Liver (tissue), 9 donors: ENCODE data around the gene FGF3. TPM values are rescaled to one million over a fixed set of nuclear protein-coding genes. Genes with fewer than 3 reads are reported as not detected.

Experiments used
- DNase-seq: peaks from one replicate; pipeline ENCODE4 v3.0.0-alpha.2; 2017; ENCODE audit warnings: low spot score
- H3K27ac ChIP-seq, 2 donors: one replicate each; pipeline ENCODE4 v1.7.0; 2013; ENCODE audit warnings: inconsistent platforms in 2 of 2, low read length in 2 of 2, control low read depth in 1 of 2, low read depth in 1 of 2, mild to moderate bottlenecking in 1 of 2
- H3K27me3 ChIP-seq, 4 donors: one replicate each; pipeline versions ENCODE4 v1.6.1 to v1.7.0; 2013; ENCODE audit warnings: low read length in 3 of 4, inconsistent platforms in 1 of 4, mild to moderate bottlenecking in 1 of 4, moderate library complexity in 1 of 4; ENCODE audit not compliant: control insufficient read depth in 4 of 4, insufficient read depth in 4 of 4
- H3K36me3 ChIP-seq, 4 donors: one replicate each; pipeline versions ENCODE4 v1.6.1 to v1.7.0; 2013; ENCODE audit warnings: low read length in 3 of 4, mild to moderate bottlenecking in 3 of 4, low read depth in 1 of 4, moderate library complexity in 1 of 4; ENCODE audit not compliant: control insufficient read depth in 4 of 4, insufficient read depth in 3 of 4
- H3K4me1 ChIP-seq, 4 donors: one replicate each; pipeline versions ENCODE4 v1.6.1 to v1.7.0; 2013; ENCODE audit warnings: low read length in 3 of 4, mild to moderate bottlenecking in 3 of 4, moderate library complexity in 1 of 4; ENCODE audit not compliant: control insufficient read depth in 4 of 4, insufficient read depth in 4 of 4
- H3K4me3 ChIP-seq, 3 donors: one replicate each; pipeline versions ENCODE4 v1.6.1 to v1.7.0; 2013; ENCODE audit warnings: low read length in 3 of 3, control low read depth in 1 of 3, low read depth in 1 of 3, mild to moderate bottlenecking in 1 of 3
- H3K9ac ChIP-seq, 2 donors: one replicate each; pipeline ENCODE4 v1.7.0; 2013; ENCODE audit warnings: low read length in 2 of 2, mild to moderate bottlenecking in 2 of 2, moderate library complexity in 2 of 2, control low read depth in 1 of 2, low read depth in 1 of 2
- H3K9me3 ChIP-seq, 4 donors: one replicate each; pipeline versions ENCODE4 v1.6.1 to v1.7.0; 2013; ENCODE audit warnings: low read length in 3 of 4; ENCODE audit not compliant: control insufficient read depth in 4 of 4
- EGR1 ChIP-seq, 2 donors: IDR thresholded peaks; 2 replicates each; pipeline ENCODE4 v1.6.1; 2016 to 2018; ENCODE audit warnings: antibody characterized with exemption in 2 of 2, low read depth in 2 of 2
- FOXA1 ChIP-seq: IDR thresholded peaks from 2 replicates; pipeline ENCODE4 v1.6.1; 2016; ENCODE audit warnings: antibody characterized with exemption
- FOXA2 ChIP-seq: IDR thresholded peaks from 2 replicates; pipeline ENCODE4 v1.6.1; 2016; ENCODE audit warnings: antibody characterized with exemption
- HNF4A ChIP-seq, 2 donors: conservative IDR thresholded peaks; 2 replicates each; pipeline ENCODE4 v1.6.1; 2016; ENCODE audit warnings: antibody characterized with exemption in 2 of 2, mild to moderate bottlenecking in 2 of 2
- JUND ChIP-seq, 2 donors: IDR thresholded peaks; 2 replicates each; pipeline ENCODE4 v1.6.1; 2016; ENCODE audit warnings: antibody characterized with exemption in 2 of 2
- NR2F2 ChIP-seq: IDR thresholded peaks from 2 replicates; pipeline ENCODE4 v1.6.1; 2016; ENCODE audit warnings: antibody characterized with exemption
- SP1 ChIP-seq: IDR thresholded peaks from 2 replicates; pipeline ENCODE4 v1.6.1; 2018; ENCODE audit warnings: antibody characterized with exemption, mild to moderate bottlenecking
- WGBS: extraction: QIAGEN DNeasy Blood & Tissue Kit; methylation state at CpG from one replicate; pipeline ENCODE4 v1.1.7; 2013; 5-methylcytosine and 5-hydroxymethylcytosine counted together
- polyA plus RNA-seq, 2 donors: library from polyadenylated mRNA; stranded (reverse) in 1 of 2; unstranded in 1 of 2; fragments of 200-250 nt in 1 of 2; fragments of >200 nt in 1 of 2; fragmentation: Nextera tagmentation in 1 of 2; extraction: Ambion mirVana in 1 of 2; gene quantifications; one replicate each; pipeline versions ENCODE4 v1.2.1 to v1.2.3, GENCODE V29; 2013 to 2015
- total RNA-seq, 2 donors: library from RNA; depleted of rRNA; stranded (reverse); fragments of >200 nt; gene quantifications; one replicate each; pipeline ENCODE4 v1.2.3, GENCODE V29; 2014
- TF ChIP-seq, protein P1 (sequence below): IDR thresholded peaks from 2 replicates; pipeline ENCODE4 v1.6.1; 2016; ENCODE audit warnings: antibody characterized with exemption
- TF ChIP-seq, protein P2 (sequence below): fragments of 150-350 bp; IDR thresholded peaks from 2 replicates; pipeline ENCODE4 v1.5.1; 2017; ENCODE audit warnings: improper control_type of control experiment, low read depth, low read length; ENCODE audit not compliant: missing input control
- TF ChIP-seq, protein P3 (sequence below): IDR thresholded peaks from 2 replicates; pipeline ENCODE4 v1.6.1; 2016; ENCODE audit warnings: antibody characterized with exemption, mild to moderate bottlenecking
- TF ChIP-seq, protein P4 (sequence below): IDR thresholded peaks from 2 replicates; pipeline ENCODE4 v1.6.1; 2016; ENCODE audit warnings: antibody characterized with exemption
- TF ChIP-seq, protein P5 (sequence below): IDR thresholded peaks from 2 replicates; pipeline ENCODE4 v1.6.1; 2016; ENCODE audit warnings: antibody characterized with exemption
- donor health status: healthy.
- donor health status: healthy.
- donor health status: healthy.
- donor health status: healthy.
- donor health status: healthy.

Gene FGF3
- total and polyA plus RNA-seq, 4 donors = not detected

DNA sequence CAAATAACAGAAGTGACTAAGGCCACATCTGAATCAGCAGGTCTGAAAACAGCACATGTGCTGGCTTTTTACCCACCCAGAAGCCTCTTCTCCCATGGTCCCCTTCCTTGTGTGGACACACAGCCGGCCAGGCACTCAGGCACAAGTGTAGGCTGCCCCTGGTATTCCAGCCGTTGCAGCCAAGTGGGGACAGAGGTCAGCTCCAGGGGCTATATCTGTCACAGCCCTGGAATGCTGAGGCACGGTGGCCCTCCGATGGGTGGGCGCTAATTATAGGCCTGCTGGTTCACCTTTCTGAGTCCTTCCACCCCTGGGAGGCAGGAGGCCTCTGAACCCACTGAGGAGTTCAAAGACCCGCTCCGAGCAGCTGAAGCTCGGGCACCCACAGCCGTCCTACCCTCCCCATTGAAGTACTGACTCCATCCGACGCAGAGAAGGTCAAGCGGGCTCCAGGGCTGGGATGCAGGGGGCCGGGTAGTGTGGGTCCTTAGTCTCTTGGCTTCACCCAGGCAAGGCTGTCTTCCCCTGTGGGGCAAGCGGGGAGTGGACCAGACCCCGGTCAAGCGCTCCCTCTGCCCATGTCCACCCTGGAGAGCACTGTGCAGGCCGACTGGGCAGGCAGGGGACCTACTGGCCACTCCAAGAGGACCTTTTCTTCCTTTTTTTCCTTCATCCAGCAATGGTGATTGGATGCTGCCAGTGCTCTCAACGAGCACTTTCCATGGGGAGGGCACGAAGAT lies 14.3 kb downstream of the FGF3 start:
- Histone ChIP-seq H3K27me3 (no peaks in the 10 kb centered on the region), H3K36me3 (no peaks in the 10 kb centered on the region), H3K27ac (no peak overlapping the region), H3K9ac (no peak overlapping the region), H3K4me3 (no peak overlapping the region), H3K4me1 (peaks cover 0 to 3% (median 2%) of the 10 kb centered on the region in 4 donors), H3K9me3 (no peaks in the 10 kb centered on the region)
- no peak for DNase-seq
- 79% methylated on average over 19 of the region's 19 CpGs for WGBS
- TF ChIP-seq, protein P1, sequence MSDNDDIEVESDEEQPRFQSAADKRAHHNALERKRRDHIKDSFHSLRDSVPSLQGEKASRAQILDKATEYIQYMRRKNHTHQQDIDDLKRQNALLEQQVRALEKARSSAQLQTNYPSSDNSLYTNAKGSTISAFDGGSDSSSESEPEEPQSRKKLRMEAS = no peak
- TF ChIP-seq SP1 (no peak), FOXA2 (no peak), HNF4A (conservative IDR thresholded peaks at IDR 0.05) (no peak), JUND (IDR thresholded peaks at IDR 0.05) (no peak), FOXA1 (no peak), NR2F2 (no peak)
- TF ChIP-seq, protein P2, sequence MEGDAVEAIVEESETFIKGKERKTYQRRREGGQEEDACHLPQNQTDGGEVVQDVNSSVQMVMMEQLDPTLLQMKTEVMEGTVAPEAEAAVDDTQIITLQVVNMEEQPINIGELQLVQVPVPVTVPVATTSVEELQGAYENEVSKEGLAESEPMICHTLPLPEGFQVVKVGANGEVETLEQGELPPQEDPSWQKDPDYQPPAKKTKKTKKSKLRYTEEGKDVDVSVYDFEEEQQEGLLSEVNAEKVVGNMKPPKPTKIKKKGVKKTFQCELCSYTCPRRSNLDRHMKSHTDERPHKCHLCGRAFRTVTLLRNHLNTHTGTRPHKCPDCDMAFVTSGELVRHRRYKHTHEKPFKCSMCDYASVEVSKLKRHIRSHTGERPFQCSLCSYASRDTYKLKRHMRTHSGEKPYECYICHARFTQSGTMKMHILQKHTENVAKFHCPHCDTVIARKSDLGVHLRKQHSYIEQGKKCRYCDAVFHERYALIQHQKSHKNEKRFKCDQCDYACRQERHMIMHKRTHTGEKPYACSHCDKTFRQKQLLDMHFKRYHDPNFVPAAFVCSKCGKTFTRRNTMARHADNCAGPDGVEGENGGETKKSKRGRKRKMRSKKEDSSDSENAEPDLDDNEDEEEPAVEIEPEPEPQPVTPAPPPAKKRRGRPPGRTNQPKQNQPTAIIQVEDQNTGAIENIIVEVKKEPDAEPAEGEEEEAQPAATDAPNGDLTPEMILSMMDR = no peak
- TF ChIP-seq, protein P3, sequence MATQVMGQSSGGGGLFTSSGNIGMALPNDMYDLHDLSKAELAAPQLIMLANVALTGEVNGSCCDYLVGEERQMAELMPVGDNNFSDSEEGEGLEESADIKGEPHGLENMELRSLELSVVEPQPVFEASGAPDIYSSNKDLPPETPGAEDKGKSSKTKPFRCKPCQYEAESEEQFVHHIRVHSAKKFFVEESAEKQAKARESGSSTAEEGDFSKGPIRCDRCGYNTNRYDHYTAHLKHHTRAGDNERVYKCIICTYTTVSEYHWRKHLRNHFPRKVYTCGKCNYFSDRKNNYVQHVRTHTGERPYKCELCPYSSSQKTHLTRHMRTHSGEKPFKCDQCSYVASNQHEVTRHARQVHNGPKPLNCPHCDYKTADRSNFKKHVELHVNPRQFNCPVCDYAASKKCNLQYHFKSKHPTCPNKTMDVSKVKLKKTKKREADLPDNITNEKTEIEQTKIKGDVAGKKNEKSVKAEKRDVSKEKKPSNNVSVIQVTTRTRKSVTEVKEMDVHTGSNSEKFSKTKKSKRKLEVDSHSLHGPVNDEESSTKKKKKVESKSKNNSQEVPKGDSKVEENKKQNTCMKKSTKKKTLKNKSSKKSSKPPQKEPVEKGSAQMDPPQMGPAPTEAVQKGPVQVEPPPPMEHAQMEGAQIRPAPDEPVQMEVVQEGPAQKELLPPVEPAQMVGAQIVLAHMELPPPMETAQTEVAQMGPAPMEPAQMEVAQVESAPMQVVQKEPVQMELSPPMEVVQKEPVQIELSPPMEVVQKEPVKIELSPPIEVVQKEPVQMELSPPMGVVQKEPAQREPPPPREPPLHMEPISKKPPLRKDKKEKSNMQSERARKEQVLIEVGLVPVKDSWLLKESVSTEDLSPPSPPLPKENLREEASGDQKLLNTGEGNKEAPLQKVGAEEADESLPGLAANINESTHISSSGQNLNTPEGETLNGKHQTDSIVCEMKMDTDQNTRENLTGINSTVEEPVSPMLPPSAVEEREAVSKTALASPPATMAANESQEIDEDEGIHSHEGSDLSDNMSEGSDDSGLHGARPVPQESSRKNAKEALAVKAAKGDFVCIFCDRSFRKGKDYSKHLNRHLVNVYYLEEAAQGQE = no peak

DNA sequence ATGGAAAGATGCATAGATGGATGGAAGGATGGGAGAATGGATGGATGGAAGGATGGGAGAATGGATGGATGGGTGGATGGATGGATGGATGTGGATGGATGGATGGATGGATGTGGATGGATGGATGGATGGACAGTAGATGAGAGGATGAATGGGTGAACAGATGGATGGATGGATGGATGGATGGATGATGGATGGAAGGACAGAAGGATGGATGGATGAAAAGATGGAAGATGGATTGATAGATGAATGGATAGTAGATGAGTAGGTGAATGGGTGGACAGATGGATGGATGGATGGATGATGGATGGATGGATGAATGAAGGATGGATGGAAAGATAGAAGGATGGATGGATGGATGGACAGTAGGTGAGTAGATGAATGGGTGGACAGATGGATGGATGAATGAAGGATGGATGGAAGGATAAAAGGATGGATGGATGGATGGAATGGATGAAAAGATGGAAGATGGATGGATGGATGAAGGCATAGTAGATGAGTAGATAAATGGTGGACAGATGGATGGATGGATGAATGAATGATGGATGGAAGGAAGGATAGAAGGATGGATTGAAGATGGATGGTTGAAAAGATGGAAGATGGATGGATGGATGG lies 15.5 kb downstream of the FGF3 start:
- no peak for TF ChIP-seq SP1
- no peak for TF ChIP-seq FOXA2
- TF ChIP-seq, protein P2 = no peak
- TF ChIP-seq, protein P4, sequence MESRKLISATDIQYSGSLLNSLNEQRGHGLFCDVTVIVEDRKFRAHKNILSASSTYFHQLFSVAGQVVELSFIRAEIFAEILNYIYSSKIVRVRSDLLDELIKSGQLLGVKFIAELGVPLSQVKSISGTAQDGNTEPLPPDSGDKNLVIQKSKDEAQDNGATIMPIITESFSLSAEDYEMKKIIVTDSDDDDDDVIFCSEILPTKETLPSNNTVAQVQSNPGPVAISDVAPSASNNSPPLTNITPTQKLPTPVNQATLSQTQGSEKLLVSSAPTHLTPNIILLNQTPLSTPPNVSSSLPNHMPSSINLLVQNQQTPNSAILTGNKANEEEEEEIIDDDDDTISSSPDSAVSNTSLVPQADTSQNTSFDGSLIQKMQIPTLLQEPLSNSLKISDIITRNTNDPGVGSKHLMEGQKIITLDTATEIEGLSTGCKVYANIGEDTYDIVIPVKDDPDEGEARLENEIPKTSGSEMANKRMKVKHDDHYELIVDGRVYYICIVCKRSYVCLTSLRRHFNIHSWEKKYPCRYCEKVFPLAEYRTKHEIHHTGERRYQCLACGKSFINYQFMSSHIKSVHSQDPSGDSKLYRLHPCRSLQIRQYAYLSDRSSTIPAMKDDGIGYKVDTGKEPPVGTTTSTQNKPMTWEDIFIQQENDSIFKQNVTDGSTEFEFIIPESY = no peak
- no peak for TF ChIP-seq EGR1 (IDR thresholded peaks at IDR 0.05; ENCODE audit: low read depth in 2 of 2)
- TF ChIP-seq HNF4A (conservative IDR thresholded peaks at IDR 0.05) = no peak
- TF ChIP-seq JUND (IDR thresholded peaks at IDR 0.05) = no peak
- TF ChIP-seq, protein P5, sequence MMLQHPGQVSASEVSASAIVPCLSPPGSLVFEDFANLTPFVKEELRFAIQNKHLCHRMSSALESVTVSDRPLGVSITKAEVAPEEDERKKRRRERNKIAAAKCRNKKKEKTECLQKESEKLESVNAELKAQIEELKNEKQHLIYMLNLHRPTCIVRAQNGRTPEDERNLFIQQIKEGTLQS = no peak
- no peak overlapping the region for H3K4me3 ChIP-seq
- no peaks in the 10 kb centered on the region for H3K27me3 ChIP-seq
- no peak for DNase-seq
- no peak overlapping the region for H3K27ac ChIP-seq
- H3K9ac ChIP-seq = no peak overlapping the region
- peaks cover 0 to under 1% (median 0%) of the 10 kb centered on the region in 4 donors for H3K4me1 ChIP-seq
- H3K36me3 ChIP-seq = no peaks in the 10 kb centered on the region
- H3K9me3 ChIP-seq = peaks cover 0 to 2% (median 0%) of the 10 kb centered on the region in 4 donors
